ENCODE measurements around the gene RPL27. TPM values are rescaled to one million over a fixed set of nuclear protein-coding genes. Genes with fewer than 3 reads are reported as not detected.

Gene RPL27
- total and polyA plus RNA-seq, 2 donors (not counting 3 experiments of a cell fraction or from before 2014, with no cell fraction given), result 1,014 to 2,467 TPM

- Histone ChIP-seq H4K20me1 (replicated peaks; ENCODE audit: control insufficient read depth, extremely low read depth, insufficient read depth, low read length) (no peaks in the 10 kb centered on the region), H3K27me3 (ENCODE audit: control insufficient read depth in 2 of 2, insufficient read depth in 2 of 2, low read length in 2 of 2) (no peaks in the 10 kb centered on the region), H2AFZ (ENCODE audit: low read depth, low read length) (no peak overlapping the region), H3K9me3 (replicated peaks; ENCODE audit: control insufficient read depth, insufficient read depth, low read length) (no peaks in the 10 kb centered on the region), H3K79me2 (ENCODE audit: control insufficient read depth, insufficient read depth, low read length) (peaks cover 37% of the 10 kb centered on the region), H3K9ac (replicated peaks; ENCODE audit: extremely low read depth, insufficient read depth, low read length) (no peak overlapping the region), H3K4me3 (replicated peaks in 1 of 3; ENCODE audit: insufficient read depth in 1 of 3, low read depth in 1 of 3, low read length in 3 of 3) (no peak overlapping the region), H3K4me2 (ENCODE audit: insufficient read depth, low read length) (peak overlapping the region; percentile 13), H3K4me1 (ENCODE audit: control insufficient read depth, extremely low read depth, insufficient read depth, low read length) (peaks cover 37% of the 10 kb centered on the region), H3K36me3 (ENCODE audit: control insufficient read depth in 2 of 2, extremely low read depth in 1 of 2, insufficient read depth in 2 of 2, low read length in 2 of 2) (peaks cover 3 to 34% of the 10 kb centered on the region in 2 experiments), H3K9me1 (replicated peaks; ENCODE audit: control insufficient read depth, extremely low read depth, insufficient read depth, low read length) (no peaks in the 10 kb centered on the region), H3K27ac (ENCODE audit: insufficient read depth, low read depth, low read length) (no peak overlapping the region)
- peak; percentile 78 for FAIRE-seq
- intact Hi-C loops (cut with micrococcal nuclease) (no loop called here), dilution Hi-C loops (cut with MboI; ENCODE audit: extremely low pct_ligation_motif_present, low sequenced_read_pairs) (no loop called here)
- TF ChIP-seq JUN (IDR thresholded peaks at IDR 0.05; ENCODE audit: borderline replicate concordance, insufficient read depth, insufficient read length, low read depth), result no peak
- no peak for DNase-seq (ENCODE audit: low read depth, low spot score)
- ChIA-PET CTCF (interaction anchor here (0.9 to 5.5 kb wide), 4 partner anchors 12 to 154 kb away, joined by 4 to 22 read pairs (median 6); partner anchors contain the start of genes IFI35 and RPL27), POLR2A (no interaction called here)
- BruUV-seq (replicated peaks), result no TSS peak
Measured at GRCh38 chr17:43018008-43018853, 20.0 kb downstream of the RPL27 start.

DNA sequence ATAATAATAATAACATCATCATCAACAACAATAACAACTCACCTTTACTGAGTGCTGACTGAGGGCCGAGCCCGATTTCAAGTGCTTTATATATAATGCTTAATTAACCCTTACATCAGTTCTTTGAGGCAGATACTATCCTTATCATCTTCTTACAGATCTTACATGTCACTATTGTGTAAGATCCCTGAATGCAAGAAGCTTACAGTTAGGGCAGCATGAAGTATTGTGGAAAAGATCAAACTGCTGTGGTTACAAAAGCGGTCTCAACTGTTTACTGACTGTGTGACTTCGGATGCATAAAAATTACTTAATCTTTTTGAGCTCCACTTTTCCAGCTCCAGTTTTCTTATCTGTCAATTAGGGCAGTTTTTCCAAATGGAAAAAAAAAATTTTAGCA, 20.7 kb downstream of the RPL27 start:
- H3K9me1 ChIP-seq (replicated peaks; ENCODE audit: control insufficient read depth, extremely low read depth, insufficient read depth, low read length), result no peaks in the 10 kb centered on the region
- no peak overlapping the region for H3K4me3 ChIP-seq (replicated peaks in 1 of 3; ENCODE audit: insufficient read depth in 1 of 3, low read depth in 1 of 3, low read length in 3 of 3)
- no peak overlapping the region for H3K27ac ChIP-seq (ENCODE audit: insufficient read depth, low read depth, low read length)
- ChIA-PET POLR2A (no interaction called here), CTCF (interaction anchor here (0.9 to 5.5 kb wide), 4 partner anchors 12 to 153 kb away, joined by 4 to 22 read pairs (median 6); partner anchors contain the start of genes IFI35 and RPL27)
- dilution Hi-C loops (cut with MboI; ENCODE audit: extremely low pct_ligation_motif_present, low sequenced_read_pairs) (no loop called here), intact Hi-C loops (cut with micrococcal nuclease) (no loop called here)
- H3K79me2 ChIP-seq (ENCODE audit: control insufficient read depth, insufficient read depth, low read length), result peaks cover 37% of the 10 kb centered on the region
- H3K36me3 ChIP-seq (ENCODE audit: control insufficient read depth in 2 of 2, extremely low read depth in 1 of 2, insufficient read depth in 2 of 2, low read length in 2 of 2), result peaks cover 3 to 30% of the 10 kb centered on the region in 2 experiments
- FAIRE-seq (no peak), DNase-seq (ENCODE audit: low read depth, low spot score) (no peak)
- H3K27me3 ChIP-seq (ENCODE audit: control insufficient read depth in 2 of 2, insufficient read depth in 2 of 2, low read length in 2 of 2), result no peaks in the 10 kb centered on the region
- TF ChIP-seq GATA2 (IDR thresholded peaks at IDR 0.05; ENCODE audit: insufficient read depth, insufficient read length, low read depth, low read length) (no peak), JUN (IDR thresholded peaks at IDR 0.05; ENCODE audit: borderline replicate concordance, insufficient read depth, insufficient read length, low read depth) (no peak), POLR2A (IDR thresholded peaks at IDR 0.05; ENCODE audit: low read depth, low read length) (no peak), MYC (IDR thresholded peaks at IDR 0.05; ENCODE audit: low read depth, low read length) (no peak), POLR2AphosphoS5 (IDR thresholded peaks at IDR 0.05; ENCODE audit: insufficient read depth, low read depth, low read length) (no peak)
- TF ChIP-seq, protein P1, sequence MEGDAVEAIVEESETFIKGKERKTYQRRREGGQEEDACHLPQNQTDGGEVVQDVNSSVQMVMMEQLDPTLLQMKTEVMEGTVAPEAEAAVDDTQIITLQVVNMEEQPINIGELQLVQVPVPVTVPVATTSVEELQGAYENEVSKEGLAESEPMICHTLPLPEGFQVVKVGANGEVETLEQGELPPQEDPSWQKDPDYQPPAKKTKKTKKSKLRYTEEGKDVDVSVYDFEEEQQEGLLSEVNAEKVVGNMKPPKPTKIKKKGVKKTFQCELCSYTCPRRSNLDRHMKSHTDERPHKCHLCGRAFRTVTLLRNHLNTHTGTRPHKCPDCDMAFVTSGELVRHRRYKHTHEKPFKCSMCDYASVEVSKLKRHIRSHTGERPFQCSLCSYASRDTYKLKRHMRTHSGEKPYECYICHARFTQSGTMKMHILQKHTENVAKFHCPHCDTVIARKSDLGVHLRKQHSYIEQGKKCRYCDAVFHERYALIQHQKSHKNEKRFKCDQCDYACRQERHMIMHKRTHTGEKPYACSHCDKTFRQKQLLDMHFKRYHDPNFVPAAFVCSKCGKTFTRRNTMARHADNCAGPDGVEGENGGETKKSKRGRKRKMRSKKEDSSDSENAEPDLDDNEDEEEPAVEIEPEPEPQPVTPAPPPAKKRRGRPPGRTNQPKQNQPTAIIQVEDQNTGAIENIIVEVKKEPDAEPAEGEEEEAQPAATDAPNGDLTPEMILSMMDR (IDR thresholded peaks at IDR 0.05; ENCODE audit: extremely low read depth in 1 of 2, insufficient read depth in 1 of 2, low read depth in 1 of 2, low read length in 2 of 2), result no peak
- peak overlapping the region; percentile 13 for H3K4me2 ChIP-seq (ENCODE audit: insufficient read depth, low read length)
- no TSS peak for BruUV-seq (replicated peaks)
- H3K4me1 ChIP-seq (ENCODE audit: control insufficient read depth, extremely low read depth, insufficient read depth, low read length), result peaks cover 37% of the 10 kb centered on the region
- no peak overlapping the region for H2AFZ ChIP-seq (ENCODE audit: low read depth, low read length)
- H3K9ac ChIP-seq (replicated peaks; ENCODE audit: extremely low read depth, insufficient read depth, low read length), result no peak overlapping the region
- H4K20me1 ChIP-seq (replicated peaks; ENCODE audit: control insufficient read depth, extremely low read depth, insufficient read depth, low read length), result no peaks in the 10 kb centered on the region
- no peaks in the 10 kb centered on the region for H3K9me3 ChIP-seq (replicated peaks; ENCODE audit: control insufficient read depth, insufficient read depth, low read length)

Data from endothelial cell of umbilical vein (primary cell).